ENCODE measurements around the gene ARL2BP.
A peak's percentile ranks its signal among the peaks of the same experiment; 100 is the strongest.

ARL2BP gene

DNA sequence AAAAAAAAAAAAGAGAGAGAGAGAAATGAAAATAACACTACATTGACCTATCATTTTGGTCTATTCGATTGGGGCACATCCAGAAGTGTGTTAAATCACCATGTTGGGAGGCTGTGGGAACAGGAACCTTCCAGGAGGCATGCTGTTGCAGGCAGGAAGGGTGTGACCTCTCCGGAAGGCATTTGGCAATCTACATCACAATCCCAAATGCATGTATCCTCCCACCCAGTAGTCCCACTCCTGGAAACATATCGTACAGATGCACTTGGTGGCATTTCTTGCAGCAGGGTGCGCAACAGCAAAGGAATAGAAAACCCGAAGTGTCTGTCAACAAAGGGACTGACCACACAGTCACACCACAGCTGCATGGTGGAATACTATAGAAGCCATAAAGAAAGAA is 31.5 kb downstream of the ARL2BP start:
- no peak for TF ChIP-seq FOXM1 (IDR thresholded peaks at IDR 0.05; ENCODE audit: borderline replicate concordance, low read depth)
- no peak for TF ChIP-seq USF1 (IDR thresholded peaks at IDR 0.05)
- no peak for TF ChIP-seq TAF1 (IDR thresholded peaks at IDR 0.05; ENCODE audit: low read depth)
- no peak for TF ChIP-seq CREB1 (IDR thresholded peaks at IDR 0.05; ENCODE audit: low read depth)
- TF ChIP-seq YY1 (IDR thresholded peaks at IDR 0.05; ENCODE audit: low read depth): no peak
- TF ChIP-seq NFIC (IDR thresholded peaks at IDR 0.05): no peak
- TF ChIP-seq ZBTB7A (IDR thresholded peaks at IDR 0.05; ENCODE audit: low read depth): no peak
- TF ChIP-seq RAD21 (IDR thresholded peaks at IDR 0.05; ENCODE audit: low read depth): no peak
- TF ChIP-seq, protein P1, sequence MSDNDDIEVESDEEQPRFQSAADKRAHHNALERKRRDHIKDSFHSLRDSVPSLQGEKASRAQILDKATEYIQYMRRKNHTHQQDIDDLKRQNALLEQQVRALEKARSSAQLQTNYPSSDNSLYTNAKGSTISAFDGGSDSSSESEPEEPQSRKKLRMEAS (IDR thresholded peaks at IDR 0.05): no peak
- TF ChIP-seq CEBPB (IDR thresholded peaks at IDR 0.05): no peak
- TF ChIP-seq REST (IDR thresholded peaks at IDR 0.05; ENCODE audit: low read depth): no peak
- no peak for TF ChIP-seq EGR1 (IDR thresholded peaks at IDR 0.05)
- TF ChIP-seq TCF12 (IDR thresholded peaks at IDR 0.05; ENCODE audit: low read depth): no peak
- no peak for TF ChIP-seq TEAD4 (IDR thresholded peaks at IDR 0.05)
- TF ChIP-seq EP300 (IDR thresholded peaks at IDR 0.05; ENCODE audit: borderline replicate concordance): no peak

DNA sequence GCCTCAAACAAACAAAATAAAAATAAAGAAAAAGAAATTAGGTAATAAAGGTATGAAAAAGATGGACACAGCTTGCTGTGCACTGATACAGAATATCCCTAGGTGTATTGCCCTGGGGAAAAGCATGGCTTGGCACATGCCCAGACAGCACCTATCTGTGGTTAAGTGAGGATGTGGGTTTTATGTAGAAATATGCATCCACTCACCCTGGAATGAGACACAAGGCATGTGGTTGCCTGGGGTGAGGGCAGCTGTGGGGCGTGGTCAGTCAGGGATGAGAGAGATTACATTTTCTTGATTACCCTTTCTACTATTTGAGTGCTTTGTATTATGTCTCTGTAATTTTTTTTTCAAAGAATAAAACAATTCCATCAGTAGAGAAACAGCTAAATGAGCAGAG is 32.5 kb downstream of the ARL2BP start:
- TF ChIP-seq NFIC (IDR thresholded peaks at IDR 0.05) (peak; percentile 56; the same call in 1 of the 2 replicates), TEAD4 (IDR thresholded peaks at IDR 0.05) (peak; percentile 46; the same call in 1 of the 2 replicates), CREB1 (IDR thresholded peaks at IDR 0.05; ENCODE audit: low read depth) (no peak)
- TF ChIP-seq, protein P1 (IDR thresholded peaks at IDR 0.05): 0 out of 2 replicates have a peak, but pooled peaks have one; percentile 21

DNA sequence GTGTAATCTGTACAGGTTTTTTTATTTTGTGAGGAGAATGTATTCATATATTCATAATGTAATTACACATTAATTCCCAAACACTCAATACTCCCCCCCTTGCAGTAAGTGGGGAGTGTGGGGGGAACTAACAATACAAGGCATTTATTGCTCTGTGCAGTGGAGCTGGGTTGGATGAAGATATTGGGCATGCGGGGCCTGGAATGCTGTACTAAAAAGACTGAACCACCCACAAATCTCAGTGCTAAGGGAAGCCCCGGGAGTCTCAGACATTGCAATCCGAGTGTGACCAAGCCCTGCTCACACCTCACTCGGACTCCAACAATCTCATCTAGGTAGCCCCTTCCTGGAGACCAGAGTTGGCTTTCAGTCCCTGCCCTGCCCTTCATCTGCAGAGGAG is 33.4 kb downstream of the ARL2BP start:
- no peak for TF ChIP-seq CREB1 (IDR thresholded peaks at IDR 0.05; ENCODE audit: low read depth)
- TF ChIP-seq EP300 (IDR thresholded peaks at IDR 0.05; ENCODE audit: borderline replicate concordance): no peak

GRCh38 chr16:57279780-57280638 is 35.0 kb downstream of the ARL2BP start:
- TF ChIP-seq TCF12 (IDR thresholded peaks at IDR 0.05; ENCODE audit: low read depth) (no peak), CREB1 (IDR thresholded peaks at IDR 0.05; ENCODE audit: low read depth) (no peak), YY1 (IDR thresholded peaks at IDR 0.05; ENCODE audit: low read depth) (no peak), EP300 (IDR thresholded peaks at IDR 0.05; ENCODE audit: borderline replicate concordance) (no peak), TEAD4 (IDR thresholded peaks at IDR 0.05) (no peak), USF1 (IDR thresholded peaks at IDR 0.05) (no peak), EGR1 (IDR thresholded peaks at IDR 0.05) (no peak), ZBTB7A (IDR thresholded peaks at IDR 0.05; ENCODE audit: low read depth) (no peak), FOXM1 (IDR thresholded peaks at IDR 0.05; ENCODE audit: borderline replicate concordance, low read depth) (no peak)
- TF ChIP-seq, protein P1 (IDR thresholded peaks at IDR 0.05): no peak

DNA sequence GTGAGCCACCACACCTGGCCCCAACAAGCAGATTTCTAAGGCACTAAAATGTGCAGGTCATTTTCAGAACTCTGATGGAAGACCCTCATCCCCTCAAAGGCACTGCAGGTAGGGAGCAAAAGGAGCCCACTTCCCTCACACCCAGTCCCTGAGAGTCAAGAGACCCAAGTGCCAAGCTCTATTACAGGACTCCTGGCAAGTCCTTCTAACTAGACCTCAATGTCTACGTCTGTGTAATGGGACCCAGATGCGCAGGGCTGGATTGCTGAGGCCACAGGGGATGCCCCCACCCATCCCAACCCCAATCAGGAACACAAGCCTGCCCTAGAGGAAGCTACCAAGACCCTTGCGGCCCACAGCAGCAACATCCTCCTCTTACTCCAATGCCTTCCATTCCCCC is 36.7 kb downstream of the ARL2BP start:
- TF ChIP-seq USF1 (IDR thresholded peaks at IDR 0.05) (no peak), EP300 (IDR thresholded peaks at IDR 0.05; ENCODE audit: borderline replicate concordance) (no peak)

GRCh38 chr16:57282510-57283213 is 37.6 kb downstream of the ARL2BP start:
- TF ChIP-seq YY1 (IDR thresholded peaks at IDR 0.05; ENCODE audit: low read depth) (no peak), USF1 (IDR thresholded peaks at IDR 0.05) (no peak), CREB1 (IDR thresholded peaks at IDR 0.05; ENCODE audit: low read depth) (no peak), EGR1 (IDR thresholded peaks at IDR 0.05) (no peak), FOXM1 (IDR thresholded peaks at IDR 0.05; ENCODE audit: borderline replicate concordance, low read depth) (no peak), RAD21 (IDR thresholded peaks at IDR 0.05; ENCODE audit: low read depth) (no peak), TCF12 (IDR thresholded peaks at IDR 0.05; ENCODE audit: low read depth) (no peak)
- TF ChIP-seq, protein P1 (IDR thresholded peaks at IDR 0.05): no peak

Data from Ishikawa (cell line).